ENCODE data around the gene MSI2. TPM values are rescaled to one million over a fixed set of nuclear protein-coding genes. Genes with fewer than 3 reads are reported as not detected.

Gene MSI2
- total and polyA plus RNA-seq, 2 donors (not counting 3 experiments of a cell fraction or from before 2014, with no cell fraction given), result 20.9 to 59.3 TPM

DNA sequence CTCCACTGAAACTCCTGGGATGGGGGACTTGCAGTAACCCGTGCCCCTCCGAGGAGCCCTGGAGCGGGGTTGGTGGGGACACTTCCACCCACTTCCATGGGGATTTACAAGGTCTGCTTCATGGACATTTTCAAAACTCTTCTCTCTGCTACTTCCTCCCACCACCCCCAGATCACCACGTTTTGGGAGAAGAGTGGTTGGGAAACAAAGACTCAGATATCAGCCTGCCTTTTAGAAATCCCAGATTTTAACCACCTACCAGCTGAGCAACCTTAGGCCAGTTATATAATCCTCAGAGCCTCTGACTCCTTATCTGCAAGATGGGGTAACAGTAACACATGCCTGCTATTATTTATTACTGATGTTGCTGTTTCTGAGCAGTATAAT is 304.0 kb downstream of the MSI2 start:
- no peaks in the 10 kb centered on the region for H3K36me3 ChIP-seq (ENCODE audit: control insufficient read depth in 2 of 2, extremely low read depth in 1 of 2, insufficient read depth in 2 of 2, low read length in 2 of 2)
- H3K9me1 ChIP-seq (replicated peaks; ENCODE audit: control insufficient read depth, extremely low read depth, insufficient read depth, low read length), result no peaks in the 10 kb centered on the region
- H3K4me3 ChIP-seq (replicated peaks in 1 of 3; ENCODE audit: insufficient read depth in 1 of 3, low read depth in 1 of 3, low read length in 3 of 3), result no peak overlapping the region
- BruUV-seq (replicated peaks), result no TSS peak
- dilution Hi-C loops (cut with MboI; ENCODE audit: extremely low pct_ligation_motif_present, low sequenced_read_pairs), result no loop called here
- no peaks in the 10 kb centered on the region for H3K9me3 ChIP-seq (replicated peaks; ENCODE audit: control insufficient read depth, insufficient read depth, low read length)
- TF ChIP-seq JUN (IDR thresholded peaks at IDR 0.05; ENCODE audit: borderline replicate concordance, insufficient read depth, insufficient read length, low read depth) (no peak), EZH2 (IDR thresholded peaks at IDR 0.05; ENCODE audit: borderline replicate concordance, low read depth, low read length, severe bottlenecking) (no peak), GATA2 (IDR thresholded peaks at IDR 0.05; ENCODE audit: insufficient read depth, insufficient read length, low read depth, low read length) (no peak), POLR2A (IDR thresholded peaks at IDR 0.05; ENCODE audit: low read depth, low read length) (no peak), FOS (IDR thresholded peaks at IDR 0.05; ENCODE audit: borderline replicate concordance, insufficient read depth, low read length) (no peak), POLR2AphosphoS5 (IDR thresholded peaks at IDR 0.05; ENCODE audit: insufficient read depth, low read depth, low read length) (no peak), MYC (IDR thresholded peaks at IDR 0.05; ENCODE audit: low read depth, low read length) (no peak)
- TF ChIP-seq, protein P1, sequence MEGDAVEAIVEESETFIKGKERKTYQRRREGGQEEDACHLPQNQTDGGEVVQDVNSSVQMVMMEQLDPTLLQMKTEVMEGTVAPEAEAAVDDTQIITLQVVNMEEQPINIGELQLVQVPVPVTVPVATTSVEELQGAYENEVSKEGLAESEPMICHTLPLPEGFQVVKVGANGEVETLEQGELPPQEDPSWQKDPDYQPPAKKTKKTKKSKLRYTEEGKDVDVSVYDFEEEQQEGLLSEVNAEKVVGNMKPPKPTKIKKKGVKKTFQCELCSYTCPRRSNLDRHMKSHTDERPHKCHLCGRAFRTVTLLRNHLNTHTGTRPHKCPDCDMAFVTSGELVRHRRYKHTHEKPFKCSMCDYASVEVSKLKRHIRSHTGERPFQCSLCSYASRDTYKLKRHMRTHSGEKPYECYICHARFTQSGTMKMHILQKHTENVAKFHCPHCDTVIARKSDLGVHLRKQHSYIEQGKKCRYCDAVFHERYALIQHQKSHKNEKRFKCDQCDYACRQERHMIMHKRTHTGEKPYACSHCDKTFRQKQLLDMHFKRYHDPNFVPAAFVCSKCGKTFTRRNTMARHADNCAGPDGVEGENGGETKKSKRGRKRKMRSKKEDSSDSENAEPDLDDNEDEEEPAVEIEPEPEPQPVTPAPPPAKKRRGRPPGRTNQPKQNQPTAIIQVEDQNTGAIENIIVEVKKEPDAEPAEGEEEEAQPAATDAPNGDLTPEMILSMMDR (IDR thresholded peaks at IDR 0.05; ENCODE audit: extremely low read depth in 1 of 2, insufficient read depth in 1 of 2, low read depth in 1 of 2, low read length in 2 of 2), result no peak
- TF ChIP-seq, protein P2, sequence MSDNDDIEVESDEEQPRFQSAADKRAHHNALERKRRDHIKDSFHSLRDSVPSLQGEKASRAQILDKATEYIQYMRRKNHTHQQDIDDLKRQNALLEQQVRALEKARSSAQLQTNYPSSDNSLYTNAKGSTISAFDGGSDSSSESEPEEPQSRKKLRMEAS (IDR thresholded peaks at IDR 0.05; ENCODE audit: insufficient read depth, insufficient read length), result no peak
- H3K27ac ChIP-seq (ENCODE audit: insufficient read depth, low read depth, low read length), result no peak overlapping the region
- intact Hi-C loops (cut with micrococcal nuclease), result no loop called here
- POLR2A ChIA-PET, result no interaction called here
- no peak overlapping the region for H3K4me2 ChIP-seq (ENCODE audit: insufficient read depth, low read length)
- no peaks in the 10 kb centered on the region for H3K27me3 ChIP-seq (ENCODE audit: control insufficient read depth in 2 of 2, insufficient read depth in 2 of 2, low read length in 2 of 2)
- DNase-seq (ENCODE audit: low read depth, low spot score) (no peak), FAIRE-seq (no peak)
- no peak overlapping the region for H2AFZ ChIP-seq (ENCODE audit: low read depth, low read length)
- H4K20me1 ChIP-seq (replicated peaks; ENCODE audit: control insufficient read depth, extremely low read depth, insufficient read depth, low read length), result no peaks in the 10 kb centered on the region
- no peaks in the 10 kb centered on the region for H3K79me2 ChIP-seq (ENCODE audit: control insufficient read depth, insufficient read depth, low read length)
- CTCF ChIA-PET, result interaction anchor here (1.5 kb wide), 1 partner anchor 223 kb away, joined by 4 read pairs; no protein-coding TSS in a partner anchor
- no peak overlapping the region for H3K9ac ChIP-seq (replicated peaks; ENCODE audit: extremely low read depth, insufficient read depth, low read length)
- H3K4me1 ChIP-seq (ENCODE audit: control insufficient read depth, extremely low read depth, insufficient read depth, low read length), result no peaks in the 10 kb centered on the region

Data from endothelial cell of umbilical vein (primary cell).